Ovary (tissue), 3 donors: ENCODE data around the gene TSBP1.

ENCODE experiments used
- EP300 ChIP-seq: sonication (generic); formaldehyde crosslinking; IDR thresholded peaks from one replicate; pipeline ENCODE4 v1.6.1; 2017; ENCODE audit warnings: antibody characterized with exemption
- POLR2A ChIP-seq: fragments of 450-650 bp; IDR thresholded peaks from one replicate; pipeline ENCODE4 v1.6.1; 2017; ENCODE audit warnings: antibody characterized with exemption, mild to moderate bottlenecking, moderate library complexity
- TF ChIP-seq, protein P1 (sequence below), 3 donors: fragments of 450-650 bp in 2 of 3; fragments of 200-600 bp in 1 of 3; IDR thresholded peaks; one replicate each; pipeline versions ENCODE4 v1.5.1 to v1.8.0; 2016 to 2022; ENCODE audit warnings: antibody characterized with exemption in 3 of 3, mild to moderate bottlenecking in 1 of 3
- donor health status: DM: no; HTN: no; CAD: no.

DNA sequence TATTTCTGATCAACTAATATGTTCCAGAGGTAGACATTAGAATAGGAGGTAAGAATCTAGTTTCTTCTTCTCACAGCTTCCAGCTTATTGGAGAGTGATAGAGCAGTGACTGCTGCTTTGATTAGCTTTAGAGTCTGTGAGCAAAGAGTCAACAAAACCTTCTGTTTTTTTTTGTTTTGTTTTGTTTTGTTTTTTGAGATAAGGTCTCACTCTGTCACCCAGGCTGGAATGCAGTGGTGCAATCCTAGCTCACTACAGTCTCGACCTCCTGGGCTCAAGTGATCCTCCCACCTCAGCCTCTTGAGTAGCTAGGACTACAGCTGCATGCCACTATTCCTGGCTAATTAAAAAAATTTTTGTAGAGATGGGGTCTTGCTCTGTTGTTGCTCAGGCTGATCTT is 39.3 kb downstream of the TSBP1 start:
- TF ChIP-seq EP300 (no peak), POLR2A (no peak)
- TF ChIP-seq, protein P1, sequence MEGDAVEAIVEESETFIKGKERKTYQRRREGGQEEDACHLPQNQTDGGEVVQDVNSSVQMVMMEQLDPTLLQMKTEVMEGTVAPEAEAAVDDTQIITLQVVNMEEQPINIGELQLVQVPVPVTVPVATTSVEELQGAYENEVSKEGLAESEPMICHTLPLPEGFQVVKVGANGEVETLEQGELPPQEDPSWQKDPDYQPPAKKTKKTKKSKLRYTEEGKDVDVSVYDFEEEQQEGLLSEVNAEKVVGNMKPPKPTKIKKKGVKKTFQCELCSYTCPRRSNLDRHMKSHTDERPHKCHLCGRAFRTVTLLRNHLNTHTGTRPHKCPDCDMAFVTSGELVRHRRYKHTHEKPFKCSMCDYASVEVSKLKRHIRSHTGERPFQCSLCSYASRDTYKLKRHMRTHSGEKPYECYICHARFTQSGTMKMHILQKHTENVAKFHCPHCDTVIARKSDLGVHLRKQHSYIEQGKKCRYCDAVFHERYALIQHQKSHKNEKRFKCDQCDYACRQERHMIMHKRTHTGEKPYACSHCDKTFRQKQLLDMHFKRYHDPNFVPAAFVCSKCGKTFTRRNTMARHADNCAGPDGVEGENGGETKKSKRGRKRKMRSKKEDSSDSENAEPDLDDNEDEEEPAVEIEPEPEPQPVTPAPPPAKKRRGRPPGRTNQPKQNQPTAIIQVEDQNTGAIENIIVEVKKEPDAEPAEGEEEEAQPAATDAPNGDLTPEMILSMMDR (IDR thresholded peaks at IDR 0.05) = no peak
